Thyroid gland (tissue), 4 donors: ENCODE results near the gene THSD7B.

Experiments used
- CTCF ChIP-seq, 6 experiments: fragments of 200-600 bp in 3 of 6; fragments of 450-650 bp in 3 of 6; sonication (generic) in 3 of 6; IDR thresholded peaks; one replicate each; pipeline ENCODE4 v1.5.1; 2016 to 2019; ENCODE audit warnings: antibody characterized with exemption in 6 of 6, mild to moderate bottlenecking in 2 of 6, inconsistent platforms in 1 of 6, moderate library complexity in 1 of 6
- POLR2A ChIP-seq, 2 donors: fragments of 450-650 bp; IDR thresholded peaks; one replicate each; pipeline ENCODE4 v1.6.1; 2017; ENCODE audit warnings: antibody characterized with exemption in 2 of 2, mild to moderate bottlenecking in 2 of 2, moderate library complexity in 1 of 2

DNA sequence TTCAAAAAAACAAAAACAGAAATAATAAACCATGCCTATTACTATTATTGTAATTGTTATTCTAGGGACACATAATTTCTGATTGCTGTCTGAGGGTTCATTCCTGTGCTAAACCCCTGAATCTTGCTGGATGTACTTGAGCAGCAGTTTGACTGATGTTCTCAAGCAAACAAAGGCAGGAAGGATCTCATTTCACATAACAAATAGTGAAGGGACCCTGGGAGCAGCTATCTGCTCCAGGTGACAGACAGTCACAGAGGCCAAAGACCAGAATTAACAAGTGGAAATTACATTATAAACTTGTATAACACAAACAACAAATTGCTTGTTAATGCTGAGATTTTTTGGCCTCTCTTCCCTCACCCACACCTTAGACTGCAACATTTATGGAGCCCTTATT is 284.2 kb downstream of the THSD7B start:
- no peak for TF ChIP-seq POLR2A (IDR thresholded peaks at IDR 0.05)
- TF ChIP-seq CTCF (IDR thresholded peaks at IDR 0.05) = no peak
